PC-3 (cell line): Measurements from ENCODE around the gene ARRDC5.

ENCODE experiments used
- CTCF ChIP-seq: fragments of 300-600 bp; sonication (generic); conservative IDR thresholded peaks from 2 replicates; pipeline ENCODE4 v1.5.1; 2017; ENCODE audit warnings: antibody characterized with exemption, low read depth, mild to moderate bottlenecking, low read length
- EZH2 ChIP-seq: fragments of 300-600 bp; sonication (generic); IDR thresholded peaks from one replicate; pipeline ENCODE4 v1.6.1; 2017; ENCODE audit warnings: antibody characterized with exemption, mild to moderate bottlenecking, low read length; ENCODE audit not compliant: unreplicated experiment

GRCh38 chr19:4902796-4903195 lies at the start of gene ARRDC5:
- TF ChIP-seq CTCF (no peak), EZH2 (no peak)
